HG03045 (cell line): ENCODE data around the gene TUBGCP6.

Experiments used
- ATAC-seq: cut with Tn5 transposase; IDR thresholded peaks from one replicate; pipeline ENCODE4 v1.9.1; 2021; ENCODE audit warnings: mild to moderate bottlenecking, moderate library complexity; ENCODE audit not compliant: unreplicated experiment

The TUBGCP6 gene

GRCh38 chr22:50244420-50245213 lies at the start of gene TUBGCP6:
TSS of gene TUBGCP6 (minus strand) at chr22:50245023. CDS start at chr22:50244459, 564 bp downstream.
- ATAC-seq, result peak; percentile 71

GRCh38 chr22:50294319-50294656 lies 49.5 kb upstream of the TUBGCP6 start:
- no peak for ATAC-seq

GRCh38 chr22:50293441-50294318 lies 48.9 kb upstream of the TUBGCP6 start:
- no peak for ATAC-seq

- no peak for ATAC-seq
Observed at GRCh38 chr22:50292643-50293440, 48.0 kb upstream of the TUBGCP6 start.

- ATAC-seq, result no peak
Observed at GRCh38 chr22:50289942-50290630, 45.3 kb upstream of the TUBGCP6 start.

GRCh38 chr22:50289151-50289941 lies 44.5 kb upstream of the TUBGCP6 start:
- no peak for ATAC-seq

DNA sequence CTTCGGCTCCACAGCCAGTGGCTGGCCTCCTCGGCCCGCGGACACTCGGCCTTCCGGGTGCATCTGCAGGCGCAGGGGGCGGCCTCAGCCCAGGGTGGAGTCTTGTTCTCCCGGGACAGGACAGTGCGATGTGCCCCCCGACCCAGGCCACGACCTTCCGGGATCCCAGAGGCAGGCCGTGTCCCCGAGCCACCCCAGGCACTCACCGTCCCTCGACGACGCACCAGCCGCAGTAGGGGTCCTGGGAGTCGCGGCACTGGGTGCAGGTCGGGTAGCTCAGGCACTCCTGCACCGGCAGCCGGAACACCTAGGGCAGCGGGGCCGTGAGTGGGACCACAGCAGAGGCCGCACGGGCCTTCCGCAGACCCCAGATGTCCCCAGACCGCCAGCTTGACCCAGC lies 42.9 kb upstream of the TUBGCP6 start:
- no peak for ATAC-seq

DNA sequence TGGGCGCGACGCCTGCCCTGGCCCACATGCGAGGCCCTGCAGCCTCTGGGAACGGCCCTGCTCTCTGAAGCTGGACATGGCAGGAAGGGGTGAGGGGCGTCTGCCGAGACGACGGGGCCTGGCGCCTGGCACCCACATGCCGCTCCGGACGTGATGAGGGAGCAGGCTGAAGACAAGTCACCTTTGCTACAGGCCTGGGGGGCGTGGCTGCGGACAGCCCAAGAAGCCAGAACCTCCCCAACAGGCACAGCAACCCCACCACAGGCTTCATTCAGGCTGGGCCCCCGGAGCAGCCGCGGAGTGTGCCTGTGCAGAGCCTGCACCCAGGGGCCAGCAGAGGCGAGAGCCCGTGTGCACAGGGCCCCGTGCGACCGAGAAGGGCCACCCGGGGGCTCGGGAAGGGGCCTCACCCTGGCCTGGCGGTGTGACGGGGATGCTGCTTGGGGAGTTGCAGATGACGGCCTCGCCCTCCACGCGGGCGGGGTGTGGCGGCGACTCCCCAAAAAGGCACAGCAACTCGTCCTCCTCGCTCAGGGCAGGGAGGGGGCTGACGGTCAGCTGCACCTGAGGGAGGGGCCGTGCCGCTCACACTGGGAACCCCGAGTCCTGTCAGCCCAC lies 42.0 kb upstream of the TUBGCP6 start:
- no peak for ATAC-seq

DNA sequence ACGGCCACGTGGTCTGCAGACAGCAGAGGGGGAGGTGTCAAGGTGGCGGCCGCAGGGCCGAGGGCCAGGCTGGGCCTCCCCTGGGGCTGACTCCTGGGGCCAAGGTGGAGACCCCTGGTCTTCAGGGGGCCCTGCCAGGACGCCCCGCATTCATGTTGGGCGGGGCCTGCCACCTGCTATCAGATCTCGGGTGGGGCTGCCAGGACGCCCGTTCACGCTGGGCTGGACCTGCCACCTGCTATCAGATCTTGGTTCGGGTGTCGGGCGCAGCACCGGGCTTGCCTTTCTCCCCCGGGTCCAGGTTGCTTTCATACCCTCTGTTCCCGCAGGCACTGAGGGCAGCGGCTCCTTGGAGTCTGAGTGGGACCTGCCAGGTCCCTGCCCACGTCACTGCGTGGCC lies 41.5 kb upstream of the TUBGCP6 start:
- no peak for ATAC-seq

- ATAC-seq, result no peak
Observed at GRCh38 chr22:50285568-50286229, 40.9 kb upstream of the TUBGCP6 start.

DNA sequence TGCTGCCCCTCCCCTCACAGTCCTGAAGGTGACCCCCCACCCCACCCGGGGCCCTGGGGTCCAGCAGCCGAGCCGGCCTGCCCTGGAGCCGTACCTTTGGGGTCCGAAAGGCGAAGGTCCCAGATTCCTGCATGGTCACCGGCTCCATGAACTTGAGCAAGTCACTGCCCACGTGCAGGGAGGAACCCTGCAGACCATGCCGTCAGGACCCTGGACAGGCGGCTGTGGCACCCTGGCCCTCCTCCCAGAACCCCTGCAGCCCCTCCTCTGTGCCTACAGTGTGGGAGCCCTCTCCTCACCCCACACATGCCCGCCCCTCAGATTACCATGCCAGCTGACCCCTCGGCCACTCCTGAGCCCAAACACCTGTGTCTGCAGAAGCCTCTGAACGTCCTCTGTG lies 39.7 kb upstream of the TUBGCP6 start:
- ATAC-seq, result no peak

DNA sequence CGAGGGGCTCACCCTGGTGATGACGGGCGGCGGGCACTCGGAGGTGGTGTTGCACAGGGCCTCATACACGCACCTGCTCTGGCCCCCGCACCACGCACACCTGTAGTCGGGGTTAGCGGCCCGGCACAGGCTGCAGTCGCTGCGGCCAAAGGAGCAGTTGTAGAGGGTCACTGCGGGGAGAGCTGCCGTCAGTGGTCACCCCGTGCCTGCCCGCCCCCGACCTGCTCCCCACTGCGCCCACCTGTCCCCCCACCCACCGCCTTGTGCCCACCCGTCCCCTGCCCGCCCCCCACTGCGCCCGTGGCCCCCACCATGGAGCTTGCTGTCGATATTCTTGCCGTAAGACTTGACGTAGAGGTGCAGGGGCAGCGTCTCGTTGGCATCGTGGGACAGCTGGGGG lies 39.0 kb upstream of the TUBGCP6 start:
- ATAC-seq, result no peak

- no peak for ATAC-seq
Observed at GRCh38 chr22:50282361-50283155, 37.7 kb upstream of the TUBGCP6 start.

- no peak for ATAC-seq
Observed at GRCh38 chr22:50281957-50282356, 37.1 kb upstream of the TUBGCP6 start.

DNA sequence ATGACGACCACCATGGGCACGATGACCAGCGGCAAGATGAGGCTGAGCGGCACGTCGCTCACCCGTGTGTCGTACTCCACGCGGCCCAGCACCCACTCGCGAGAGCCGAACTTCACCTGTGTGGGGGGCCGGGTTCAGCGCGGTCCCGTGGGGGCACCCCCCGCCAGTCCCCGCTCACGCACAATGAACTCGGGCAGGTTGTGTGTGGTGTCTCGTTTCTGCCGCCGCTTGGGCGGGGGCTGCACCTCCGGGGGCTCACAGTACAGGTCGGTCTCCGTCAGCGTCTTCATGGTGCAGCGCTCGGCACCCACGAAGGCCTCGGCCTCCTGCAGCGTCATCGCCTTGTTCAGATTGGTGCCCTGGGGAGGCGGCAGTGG lies 36.5 kb upstream of the TUBGCP6 start:
- ATAC-seq, result no peak

- no peak for ATAC-seq
Observed at GRCh38 chr22:50280708-50281383, 36.0 kb upstream of the TUBGCP6 start.

DNA sequence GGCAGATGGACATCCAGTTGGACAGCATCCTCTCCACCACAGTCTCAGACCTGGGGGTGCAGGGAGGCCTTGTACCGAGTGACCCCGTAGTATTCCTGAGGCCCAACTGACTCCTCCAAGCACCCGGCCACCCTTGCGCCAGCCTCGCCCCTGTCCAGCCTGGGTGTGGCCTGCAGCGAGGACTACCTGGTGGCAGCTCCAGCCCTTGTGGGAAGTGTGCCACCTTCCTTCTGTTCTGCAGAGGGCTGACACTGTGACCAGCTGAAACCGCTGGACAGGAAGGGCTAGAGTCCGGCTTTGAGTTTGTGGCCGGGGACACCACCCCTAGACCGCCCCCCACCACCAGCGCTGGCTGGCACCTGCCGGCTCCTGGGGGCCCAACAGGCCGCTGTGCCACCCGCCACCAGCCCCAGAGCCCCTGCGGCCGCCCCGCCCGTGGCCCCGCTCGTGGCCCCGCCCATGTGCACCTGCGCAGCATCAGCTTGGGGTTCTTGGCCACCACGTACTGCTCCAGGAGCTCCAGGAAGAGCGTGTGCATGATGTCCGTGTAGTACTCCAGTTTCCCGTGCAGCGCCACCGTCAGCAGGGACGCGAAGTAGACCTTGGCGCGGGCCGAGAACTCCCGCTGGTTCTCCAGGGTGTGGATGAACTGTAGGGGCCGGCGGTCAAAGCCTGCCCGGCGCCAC lies 35.3 kb upstream of the TUBGCP6 start:
- no peak for ATAC-seq
